GM19351 (cell line): Measurements from ENCODE around the gene FRMD5.

ENCODE experiments used
- ATAC-seq: cut with Tn5 transposase; IDR thresholded peaks from one replicate; pipeline ENCODE4 v1.9.1; 2021; ENCODE audit warnings: mild to moderate bottlenecking, moderate library complexity; ENCODE audit not compliant: unreplicated experiment

The FRMD5 gene

GRCh38 chr15:44163370-44163769 is 31.7 kb downstream of the FRMD5 start:
- ATAC-seq, result no peak

- ATAC-seq, result no peak
Measured at GRCh38 chr15:44160796-44161195, 34.3 kb downstream of the FRMD5 start.

- no peak for ATAC-seq
Measured at GRCh38 chr15:44159492-44159891, 35.6 kb downstream of the FRMD5 start.

- ATAC-seq, result no peak
Measured at GRCh38 chr15:44158111-44158510, 37.0 kb downstream of the FRMD5 start.

GRCh38 chr15:44157679-44158078 is 37.4 kb downstream of the FRMD5 start:
- ATAC-seq, result no peak

- no peak for ATAC-seq
Measured at GRCh38 chr15:44153352-44153751, 41.7 kb downstream of the FRMD5 start.

GRCh38 chr15:44149224-44149623 is 45.8 kb downstream of the FRMD5 start:
- ATAC-seq, result no peak

- ATAC-seq, result no peak
Measured at GRCh38 chr15:44148580-44148979, 46.5 kb downstream of the FRMD5 start.

- no peak for ATAC-seq
Measured at GRCh38 chr15:44147636-44148035, 47.4 kb downstream of the FRMD5 start.

GRCh38 chr15:44145495-44145894 is 49.6 kb downstream of the FRMD5 start:
- no peak for ATAC-seq

GRCh38 chr15:44144992-44145391 is 50.1 kb downstream of the FRMD5 start:
- ATAC-seq, result no peak

GRCh38 chr15:44144184-44144583 is 50.9 kb downstream of the FRMD5 start:
- ATAC-seq, result no peak

- no peak for ATAC-seq
Measured at GRCh38 chr15:44137750-44138149, 57.3 kb downstream of the FRMD5 start.

GRCh38 chr15:44136991-44137477 is 58.0 kb downstream of the FRMD5 start:
- no peak for ATAC-seq

- ATAC-seq, result no peak
Measured at GRCh38 chr15:44132057-44132456, 63.0 kb downstream of the FRMD5 start.

- ATAC-seq, result no peak
Measured at GRCh38 chr15:44130778-44131177, 64.3 kb downstream of the FRMD5 start.

GRCh38 chr15:44129911-44130310 is 65.2 kb downstream of the FRMD5 start:
- ATAC-seq, result no peak

GRCh38 chr15:44128443-44128842 is 66.6 kb downstream of the FRMD5 start:
- ATAC-seq, result no peak

GRCh38 chr15:44125879-44126278 is 69.2 kb downstream of the FRMD5 start:
- ATAC-seq, result no peak

GRCh38 chr15:44102675-44103254 is 92.3 kb downstream of the FRMD5 start:
- no peak for ATAC-seq

- ATAC-seq, result no peak
Measured at GRCh38 chr15:44101944-44102343, 93.1 kb downstream of the FRMD5 start.

GRCh38 chr15:44101286-44101685 is 93.8 kb downstream of the FRMD5 start:
- no peak for ATAC-seq

GRCh38 chr15:44099671-44100070 is 95.4 kb downstream of the FRMD5 start:
- ATAC-seq, result no peak
